IMR-90 (cell line): ENCODE measurements around the gene CCDC92. TPM values are rescaled to one million over a fixed set of nuclear protein-coding genes. Genes with fewer than 3 reads are reported as not detected.

ENCODE experiments used
- ATAC-seq: fragments of 200-7000 bp; cut with Tn5 transposase; 2 replicates; pipeline ENCODE4 v1.9.1; 2020; ENCODE audit warnings: low read depth, mild to moderate bottlenecking, moderate library complexity
- BruUV-seq: library from RNA; stranded (reverse); fragments of 400-500 nt; replicated peaks from 2 replicates; lab custom pipeline; 2021; lab: Mats Ljungman, UMichigan
- CTCF ChIA-PET: fragments of 300-600 bp; formaldehyde crosslinking; extraction: SDS; loops from one replicate; lab custom pipeline; 2021; ENCODE audit warnings: antibody characterized with exemption; lab: Yijun Ruan, JAX
- POLR2A ChIA-PET: fragments of 300-600 bp; sonication (Branson Sonifier 250); formaldehyde crosslinking; loops from one replicate; lab custom pipeline; 2022; ENCODE audit warnings: antibody characterized with exemption; ENCODE audit not compliant: unreplicated experiment; lab: Charles Lee
- DNase-seq: peaks from one replicate; pipeline ENCODE4 v3.0.0; 2013
- H2AFZ ChIP-seq: replicated peaks from 2 replicates; pipeline ENCODE3; 2013; ENCODE audit warnings: low read length, mild to moderate bottlenecking; ENCODE audit not compliant: poor library complexity
- H2AK5ac ChIP-seq: 2 replicates; pipeline ENCODE4 v1.6.1; 2013; ENCODE audit warnings: low read depth, low read length, inconsistent platforms
- H2AK9ac ChIP-seq: replicated peaks from 2 replicates; pipeline ENCODE3; 2013; ENCODE audit warnings: mild to moderate bottlenecking, low read depth, low read length, moderate library complexity; ENCODE audit not compliant: poor library complexity
- H2BK120ac ChIP-seq: 2 replicates; pipeline ENCODE4 v1.6.1; 2013; ENCODE audit warnings: low read depth, low read length, inconsistent platforms
- H2BK15ac ChIP-seq: 3 replicates; pipeline ENCODE4 v1.6.1; 2013; ENCODE audit warnings: low read depth, low read length, inconsistent platforms
- H2BK20ac ChIP-seq: 2 replicates; pipeline ENCODE4 v1.6.1; 2013; ENCODE audit warnings: low read depth, mild to moderate bottlenecking, inconsistent platforms, low read length, moderate library complexity
- H2BK5ac ChIP-seq: 2 replicates; pipeline ENCODE4 v1.6.1; 2013; ENCODE audit warnings: mild to moderate bottlenecking, low read depth, low read length, inconsistent platforms; ENCODE audit not compliant: poor library complexity, severe bottlenecking
- H3K14ac ChIP-seq: replicated peaks from 2 replicates; pipeline ENCODE4 v1.6.1; 2013; ENCODE audit warnings: low read depth, low read length, inconsistent platforms
- H3K18ac ChIP-seq: 2 replicates; pipeline ENCODE4 v1.6.1; 2013; ENCODE audit warnings: low read depth, low read length, control low read depth
- H3K23ac ChIP-seq: 2 replicates; pipeline ENCODE4 v1.6.1; 2013; ENCODE audit warnings: low read depth, low read length, inconsistent platforms
- H3K27ac ChIP-seq: 2 replicates; pipeline ENCODE4 v1.5.1; 2013; ENCODE audit warnings: mild to moderate bottlenecking, control low read depth, low read length; ENCODE audit not compliant: insufficient read depth
- H3K27me3 ChIP-seq: 2 replicates; pipeline ENCODE4 v1.6.1; 2013; ENCODE audit warnings: low read length; ENCODE audit not compliant: control insufficient read depth, insufficient read depth
- H3K36me3 ChIP-seq: 2 replicates; pipeline ENCODE4 v1.6.1; 2013; ENCODE audit warnings: low read length, mixed read lengths; ENCODE audit not compliant: control insufficient read depth, insufficient read depth
- H3K4ac ChIP-seq: 2 replicates; pipeline ENCODE4 v1.6.1; 2013; ENCODE audit warnings: low read depth, low read length, inconsistent platforms
- H3K4me1 ChIP-seq: 2 replicates; pipeline ENCODE4 v1.6.1; 2013; ENCODE audit warnings: low read length, mixed read lengths; ENCODE audit not compliant: control insufficient read depth, insufficient read depth
- H3K4me2 ChIP-seq: 2 replicates; pipeline ENCODE4 v1.6.1; 2013; ENCODE audit warnings: low read depth, mild to moderate bottlenecking, control low read depth, low read length, moderate library complexity
- H3K4me3 ChIP-seq: 2 replicates; pipeline ENCODE4 v1.5.1; 2013; ENCODE audit warnings: low read depth, mild to moderate bottlenecking, control low read depth, low read length, moderate library complexity; ENCODE audit not compliant: insufficient read depth
- H3K56ac ChIP-seq: 2 replicates; pipeline ENCODE4 v1.6.1; 2013; ENCODE audit warnings: low read length, inconsistent platforms; ENCODE audit not compliant: insufficient read depth; ENCODE audit errors: extremely low read depth
- H3K79me1 ChIP-seq, 2 experiments: 2 replicates each; pipeline ENCODE4 v1.6.1; 2013; ENCODE audit warnings: low read length in 2 of 2, inconsistent platforms in 1 of 2, low read depth in 1 of 2
- H3K9ac ChIP-seq: 2 replicates; pipeline ENCODE4 v1.6.1; 2013; ENCODE audit warnings: low read depth, low read length, control low read depth
- H3K9me1 ChIP-seq: 2 replicates; pipeline ENCODE4 v1.6.1; 2013; ENCODE audit warnings: low read length, inconsistent platforms; ENCODE audit not compliant: insufficient read depth
- H3K9me3 ChIP-seq: 2 replicates; pipeline ENCODE4 v1.6.1; 2013; ENCODE audit warnings: low read length; ENCODE audit not compliant: control insufficient read depth, insufficient read depth
- H4K20me1 ChIP-seq: 2 replicates; pipeline ENCODE4 v1.6.1; 2013; ENCODE audit warnings: low read length, inconsistent platforms; ENCODE audit not compliant: insufficient read depth
- H4K5ac ChIP-seq: 2 replicates; pipeline ENCODE4 v1.6.1; 2013; ENCODE audit warnings: mild to moderate bottlenecking, low read depth, low read length, control low read depth
- H4K8ac ChIP-seq, 2 experiments: 2 replicates each; pipeline ENCODE4 v1.6.1; 2013; ENCODE audit warnings: low read depth in 2 of 2, low read length in 2 of 2, control low read depth in 1 of 2, inconsistent platforms in 1 of 2
- H4K91ac ChIP-seq: 2 replicates; pipeline ENCODE4 v1.6.1; 2013; ENCODE audit warnings: low read depth, low read length, inconsistent platforms; ENCODE audit not compliant: insufficient read depth
- BHLHE40 ChIP-seq: fragments of 150-350 bp; IDR thresholded peaks from 2 replicates; pipeline ENCODE4 v1.6.1; 2016; ENCODE audit warnings: mild to moderate bottlenecking, low read depth, low read length
- CEBPB ChIP-seq: IDR thresholded peaks from 2 replicates; pipeline ENCODE4 v1.6.1; 2012; ENCODE audit warnings: low read depth, low read length, improper control_type of control experiment
- FOS ChIP-seq: fragments of 150-350 bp; IDR thresholded peaks from 2 replicates; pipeline ENCODE4 v1.6.1; 2016; ENCODE audit warnings: low read depth, low read length
- MAFK ChIP-seq: IDR thresholded peaks from 2 replicates; pipeline ENCODE4 v1.6.1; 2012; ENCODE audit warnings: low read depth, low read length, improper control_type of control experiment
- MAZ ChIP-seq: IDR thresholded peaks from 2 replicates; pipeline ENCODE4 v1.6.1; 2012; ENCODE audit warnings: low read depth, mild to moderate bottlenecking, low read length, improper control_type of control experiment, moderate library complexity, borderline replicate concordance
- RAD21 ChIP-seq: IDR thresholded peaks from 2 replicates; pipeline ENCODE4 v1.6.1; 2012; ENCODE audit warnings: low read length, improper control_type of control experiment
- RCOR1 ChIP-seq: IDR thresholded peaks from 2 replicates; pipeline ENCODE4 v1.6.1; 2012; ENCODE audit warnings: mild to moderate bottlenecking, low read length, improper control_type of control experiment; ENCODE audit not compliant: insufficient replicate concordance
- RFX5 ChIP-seq: IDR thresholded peaks from 2 replicates; pipeline ENCODE4 v1.8.0; 2012; ENCODE audit warnings: low read depth, mild to moderate bottlenecking, low read length, moderate library complexity
- SMC3 ChIP-seq: fragments of 150-350 bp; IDR thresholded peaks from 2 replicates; pipeline ENCODE4 v1.6.1; 2016; ENCODE audit warnings: low read depth, mild to moderate bottlenecking, antibody characterized with exemption, low read length, moderate library complexity
- WGBS, 2 experiments: methylation state at CpG; one replicate each; pipeline versions ENCODE4 v1.1.5 to v1.1.7; 2013; ENCODE audit warnings: missing lambda C conversion rate in 2 of 2; ENCODE audit not compliant: insufficient read length in 1 of 2; ENCODE audit errors: extremely low coverage in 2 of 2; 5-methylcytosine and 5-hydroxymethylcytosine counted together
- dilution Hi-C: fragments of 300-500 bp; cut with HindIII; formaldehyde crosslinking; loops from one replicate; pipeline ENCODE4 v1.14.3; 2018; ENCODE audit warnings: low sequenced_read_pairs; ENCODE audit not compliant: unreplicated experiment
- in situ Hi-C: fragments of 300-500 bp; cut with MboI; formaldehyde crosslinking; loops from 3 replicates; pipeline ENCODE4 v1.14.3; 2019; ENCODE audit warnings: low sequenced_read_pairs, inconsistent platforms, mixed read lengths
- intact Hi-C: fragments of 100-400 bp; cut with micrococcal nuclease; formaldehyde crosslinking; loops from 2 replicates; pipeline ENCODE4 v1.10.0; 2022
- polyA plus RNA-seq, 3 experiments: library from polyadenylated mRNA; depleted of rRNA; stranded (reverse); fragments of >200 nt; gene quantifications; 2 replicates each; pipeline ENCODE4 v1.2.3, GENCODE V29; 2012; ENCODE audit warnings: low replicate concordance in 1 of 3
- total RNA-seq: library from RNA; depleted of rRNA; stranded (reverse); fragments of >200 nt; gene quantifications from 2 replicates; pipeline ENCODE4 v1.2.3, GENCODE V29; 2012
- TF ChIP-seq, protein P1 (sequence below): conservative IDR thresholded peaks from 2 replicates; pipeline ENCODE4 v1.5.1; 2012; ENCODE audit warnings: mild to moderate bottlenecking, low read depth, low read length, improper control_type of control experiment

The CCDC92 gene
- total and polyA plus RNA-seq, 2 of the 4 experiments (the other 2 are of a cell fraction): 5.7 to 55.5 TPM

DNA sequence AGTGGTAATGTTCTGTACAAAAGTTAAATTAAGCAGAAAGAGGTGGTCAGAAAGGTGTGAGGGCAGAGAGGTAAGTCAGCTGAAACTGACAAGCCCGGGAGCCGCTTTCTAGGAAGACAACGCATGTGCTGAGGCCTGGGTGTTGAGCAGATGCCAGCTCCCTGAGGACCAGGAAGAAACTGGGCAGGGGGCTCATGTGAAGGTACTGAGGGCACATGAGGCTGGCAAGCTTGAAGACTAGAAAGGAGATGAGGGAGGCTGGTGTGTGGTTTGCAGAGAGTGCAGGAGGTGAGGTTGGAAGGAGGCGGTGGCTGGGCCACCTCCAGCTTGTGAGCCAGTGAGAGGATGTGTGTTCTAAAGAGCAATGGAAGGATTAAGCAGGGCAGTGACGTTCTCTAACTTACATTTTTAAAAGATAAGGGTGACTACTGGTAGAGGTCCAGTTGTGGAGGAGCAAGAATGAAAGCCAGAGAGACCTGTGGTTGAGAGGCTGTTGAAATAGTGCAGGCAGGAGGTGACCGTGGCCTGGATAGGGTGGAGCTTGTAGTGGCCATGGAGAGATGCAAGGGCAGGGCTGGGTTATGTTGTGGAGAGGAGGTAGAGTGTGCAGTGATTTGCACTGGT is 29.5 kb upstream of the CCDC92 start:
- DNase-seq (no peak), ATAC-seq (no peak)
- ChIA-PET CTCF (no interaction called here), POLR2A (no interaction called here)
- TF ChIP-seq, protein P1, sequence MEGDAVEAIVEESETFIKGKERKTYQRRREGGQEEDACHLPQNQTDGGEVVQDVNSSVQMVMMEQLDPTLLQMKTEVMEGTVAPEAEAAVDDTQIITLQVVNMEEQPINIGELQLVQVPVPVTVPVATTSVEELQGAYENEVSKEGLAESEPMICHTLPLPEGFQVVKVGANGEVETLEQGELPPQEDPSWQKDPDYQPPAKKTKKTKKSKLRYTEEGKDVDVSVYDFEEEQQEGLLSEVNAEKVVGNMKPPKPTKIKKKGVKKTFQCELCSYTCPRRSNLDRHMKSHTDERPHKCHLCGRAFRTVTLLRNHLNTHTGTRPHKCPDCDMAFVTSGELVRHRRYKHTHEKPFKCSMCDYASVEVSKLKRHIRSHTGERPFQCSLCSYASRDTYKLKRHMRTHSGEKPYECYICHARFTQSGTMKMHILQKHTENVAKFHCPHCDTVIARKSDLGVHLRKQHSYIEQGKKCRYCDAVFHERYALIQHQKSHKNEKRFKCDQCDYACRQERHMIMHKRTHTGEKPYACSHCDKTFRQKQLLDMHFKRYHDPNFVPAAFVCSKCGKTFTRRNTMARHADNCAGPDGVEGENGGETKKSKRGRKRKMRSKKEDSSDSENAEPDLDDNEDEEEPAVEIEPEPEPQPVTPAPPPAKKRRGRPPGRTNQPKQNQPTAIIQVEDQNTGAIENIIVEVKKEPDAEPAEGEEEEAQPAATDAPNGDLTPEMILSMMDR: no peak
- no peak for TF ChIP-seq CEBPB
- no peak for TF ChIP-seq MAZ
- TF ChIP-seq RFX5: no peak
- no peak for TF ChIP-seq RCOR1
- no peak for TF ChIP-seq MAFK
- no peak for TF ChIP-seq BHLHE40
- TF ChIP-seq RAD21: no peak
- TF ChIP-seq SMC3: no peak
- TF ChIP-seq FOS: no peak
- Histone ChIP-seq H3K9me1 (peaks cover 31% of the 10 kb centered on the region), H4K5ac (no peak overlapping the region), H3K56ac (no peak overlapping the region), H4K20me1 (peaks cover 15% of the 10 kb centered on the region; the same call in 1 of the 2 replicates), H3K4me1 (peaks cover 29% of the 10 kb centered on the region), H3K27me3 (no peaks in the 10 kb centered on the region), H3K79me1 (peaks cover 48 to 78% of the 10 kb centered on the region in 2 experiments), H4K8ac (no peak overlapping the region), H3K18ac (no peak overlapping the region), H3K4me2 (no peak overlapping the region), H3K27ac (no peak overlapping the region), H3K14ac (no peak overlapping the region), H3K4ac (no peak overlapping the region), H3K23ac (0 out of 2 replicates have a peak overlapping the region, but pooled peaks have one; percentile 16), H3K9me3 (no peaks in the 10 kb centered on the region), H2AFZ (no peak overlapping the region), H4K91ac (no peak overlapping the region), H3K9ac (no peak overlapping the region), H2BK20ac (no peak overlapping the region), H3K36me3 (peaks cover 8% of the 10 kb centered on the region; the same call in 1 of the 2 replicates), H2BK5ac (no peak overlapping the region), H2AK9ac (no peak overlapping the region), H3K4me3 (no peak overlapping the region), H2BK120ac (no peak overlapping the region), H2AK5ac (peak overlapping the region; percentile 18; the same call in 1 of the 2 replicates), H2BK15ac (no peak overlapping the region)
- no TSS peak for BruUV-seq
- 90% methylated on average over 5 of the region's 6 CpGs; no CpG with 5 or more reads in 1 of the 2 experiments for WGBS, 2 experiments
- in situ Hi-C loops (no loop called here), intact Hi-C loops (no loop called here), dilution Hi-C loops (no loop called here)
